Fibroblast of peridontal ligament (primary cell): ENCODE results near the gene GALNT12.
A peak's percentile ranks its signal among the peaks of the same experiment; 100 is the strongest.

Experiments
- DNase-seq: peaks from one replicate; pipeline ENCODE4 v3.0.0-alpha.2; 2010; ENCODE audit errors: extremely low read depth

The GALNT12 gene

GRCh38 chr9:98880311-98881015 is 73.0 kb downstream of the GALNT12 start:
- DNase-seq = no peak

- DNase-seq = no peak
Observed at GRCh38 chr9:98881356-98881755, 73.9 kb downstream of the GALNT12 start.

GRCh38 chr9:98881836-98882568 is 74.5 kb downstream of the GALNT12 start:
- no peak for DNase-seq

- no peak for DNase-seq
Observed at GRCh38 chr9:98882569-98882923, 75.1 kb downstream of the GALNT12 start.

GRCh38 chr9:98883276-98883675 is 75.8 kb downstream of the GALNT12 start:
- DNase-seq = no peak

- no peak for DNase-seq
Observed at GRCh38 chr9:98884849-98885248, 77.4 kb downstream of the GALNT12 start.

GRCh38 chr9:98885575-98886295 is 78.3 kb downstream of the GALNT12 start:
- no peak for DNase-seq

GRCh38 chr9:98886691-98887229 is 79.3 kb downstream of the GALNT12 start:
- no peak for DNase-seq

GRCh38 chr9:98887918-98888510 is 80.5 kb downstream of the GALNT12 start:
- no peak for DNase-seq

GRCh38 chr9:98888801-98889421 is 81.4 kb downstream of the GALNT12 start:
- peak; percentile 71 for DNase-seq

- DNase-seq = no peak
Observed at GRCh38 chr9:98890256-98890655, 82.8 kb downstream of the GALNT12 start.

- no peak for DNase-seq
Observed at GRCh38 chr9:98892288-98892687, 84.8 kb downstream of the GALNT12 start.

GRCh38 chr9:98892690-98893089 is 85.2 kb downstream of the GALNT12 start:
- no peak for DNase-seq

GRCh38 chr9:98894171-98894570 is 86.7 kb downstream of the GALNT12 start:
- no peak for DNase-seq

GRCh38 chr9:98894761-98895160 is 87.3 kb downstream of the GALNT12 start:
- DNase-seq = no peak

GRCh38 chr9:98896632-98897031 is 89.2 kb downstream of the GALNT12 start:
- no peak for DNase-seq

GRCh38 chr9:98897745-98898144 is 90.3 kb downstream of the GALNT12 start:
- DNase-seq = no peak

- peak; percentile 80 for DNase-seq
Observed at GRCh38 chr9:98899408-98900056, 92.1 kb downstream of the GALNT12 start.
